B cell (primary cell): Measurements from ENCODE around the gene ACY1.

Experiments
- CTCF ChIP-seq: fragments of 200-600 bp; IDR thresholded peaks from one replicate; pipeline ENCODE4 v1.8.0; 2022; ENCODE audit warnings: antibody characterized with exemption, mild to moderate bottlenecking
- EZH2 ChIP-seq: IDR thresholded peaks from 2 replicates; pipeline ENCODE4 v1.6.1; 2012; ENCODE audit warnings: borderline replicate concordance, low read depth, mild to moderate bottlenecking, moderate library complexity, low read length; ENCODE audit not compliant: insufficient read depth, poor library complexity, severe bottlenecking

- TF ChIP-seq CTCF (no peak), EZH2 (no peak)
Measured at GRCh38 chr3:52002748-52003147, 19.4 kb downstream of the ACY1 start.
